HCT116 (cell line): ENCODE data around the gene RAB4A. TPM values are rescaled to one million over a fixed set of nuclear protein-coding genes. Genes with fewer than 3 reads are reported as not detected.

Experiments used
- ATAC-seq: fragments of 200-7000 bp; cut with Tn5 transposase; 2 replicates; pipeline ENCODE4 v1.9.1; 2020; ENCODE audit warnings: mild to moderate bottlenecking, moderate library complexity
- BruUV-seq: library from RNA; stranded (reverse); fragments of 400-500 nt; replicated peaks from 2 replicates; lab custom pipeline; 2021; lab: Mats Ljungman, UMichigan
- CTCF ChIA-PET: fragments of 300-600 bp; sonication (Branson Sonifier 250); formaldehyde crosslinking; loops from one replicate; lab custom pipeline; 2021; ENCODE audit warnings: antibody characterized with exemption; lab: Charles Lee
- POLR2A ChIA-PET: fragments of 300-600, 350-600 bp; sonication (Branson Sonifier 250); formaldehyde crosslinking; loops from one replicate; lab custom pipeline; 2021; ENCODE audit warnings: antibody characterized with exemption; lab: Charles Lee
- RAD21 ChIA-PET, 2 experiments: fragments of 300-600 bp; sonication (Branson Sonifier 250); formaldehyde crosslinking; loops; one replicate each; lab custom pipeline; 2023; ENCODE audit warnings: low total read pairs in 2 of 2; ENCODE audit not compliant: uncharacterized antibody in 2 of 2, unreplicated experiment in 2 of 2, low non-redundant PET in 1 of 2; lab: Charles Lee
- DNase-seq: peaks from one replicate; pipeline ENCODE4 v3.0.0-alpha.2; 2010; ENCODE audit warnings: low read depth, low spot score
- H2AFZ ChIP-seq: fragments of 200-600 bp; shearing (Covaris generic), sonication (generic); 2 replicates; pipeline ENCODE4 v1.6.1; 2017; ENCODE audit warnings: low read depth, mixed run types, mixed read lengths, antibody characterized with exemption, low read length; ENCODE audit not compliant: poor library complexity, severe bottlenecking
- H3K27ac ChIP-seq: 2 replicates; pipeline ENCODE4 v1.5.1; 2012; ENCODE audit warnings: low read depth, low read length
- H3K27me3 ChIP-seq: fragments of 200-600 bp; sonication (generic); 2 replicates; pipeline ENCODE4 v1.6.1; 2016; ENCODE audit warnings: mixed run types, low read length, mixed read lengths; ENCODE audit not compliant: insufficient read depth
- H3K36me3 ChIP-seq, 2 experiments: fragments of 200-500 bp in 1 of 2; fragments of 200-600 bp in 1 of 2; sonication (Bioruptor generic) in 1 of 2; sonication (generic) in 1 of 2; 2 replicates each; pipeline versions ENCODE4 v1.5.1 to v1.6.1; 2014 to 2016; ENCODE audit warnings: low read length in 2 of 2, inconsistent platforms in 1 of 2, mixed read lengths in 1 of 2, mixed run types in 1 of 2; ENCODE audit not compliant: insufficient read depth in 2 of 2, control insufficient read depth in 1 of 2
- H3K4me1 ChIP-seq, 2 experiments: fragments of 200-600 bp in 1 of 2; sonication (generic) in 1 of 2; 2 replicates each; pipeline versions ENCODE4 v1.5.1 to v1.6.1; 2012 to 2017; ENCODE audit warnings: low read length in 2 of 2, inconsistent platforms in 1 of 2, mild to moderate bottlenecking in 1 of 2, mixed read lengths in 1 of 2, mixed run types in 1 of 2, moderate library complexity in 1 of 2; ENCODE audit not compliant: insufficient read depth in 2 of 2, control insufficient read depth in 1 of 2
- H3K4me2 ChIP-seq: fragments of 200-600 bp; sonication (generic); 2 replicates; pipeline ENCODE4 v1.6.1; 2017; ENCODE audit warnings: mixed run types, low read length, mixed read lengths
- H3K4me3 ChIP-seq, 2 experiments: fragments of 200-600 bp in 1 of 2; sonication (generic) in 1 of 2; replicated peaks in 1 of 2; 2 replicates each; pipeline ENCODE4 v1.5.1; 2011 to 2016; ENCODE audit warnings: low read length in 2 of 2, control low read depth in 1 of 2, low read depth in 1 of 2, mild to moderate bottlenecking in 1 of 2, mixed read lengths in 1 of 2, mixed run types in 1 of 2
- H3K79me2 ChIP-seq: fragments of 200-600 bp; sonication (generic); 2 replicates; pipeline ENCODE4 v1.6.1; 2017; ENCODE audit warnings: mild to moderate bottlenecking, mixed run types, low read length, moderate library complexity, mixed read lengths; ENCODE audit not compliant: insufficient read depth
- H3K9ac ChIP-seq: fragments of 200-600 bp; sonication (generic); 2 replicates; pipeline ENCODE4 v1.6.1; 2016; ENCODE audit warnings: low read length, mixed read lengths
- H3K9me2 ChIP-seq: fragments of 200-600 bp; sonication (generic), shearing (Covaris generic); 2 replicates; pipeline ENCODE4 v1.6.1; 2017; ENCODE audit warnings: mixed run types, mild to moderate bottlenecking, moderate library complexity; ENCODE audit not compliant: insufficient read depth
- H3K9me3 ChIP-seq, 2 experiments: fragments of 200-500 bp in 1 of 2; fragments of 200-600 bp in 1 of 2; sonication (Bioruptor generic) in 1 of 2; sonication (generic) in 1 of 2; 2 replicates each; pipeline ENCODE4 v1.6.1; 2014 to 2017; ENCODE audit warnings: low read length in 2 of 2, mixed read lengths in 2 of 2, inconsistent platforms in 1 of 2, low read depth in 1 of 2, mild to moderate bottlenecking in 1 of 2, mixed run types in 1 of 2, moderate library complexity in 1 of 2; ENCODE audit not compliant: control insufficient read depth in 1 of 2, insufficient read depth in 1 of 2
- H4K20me1 ChIP-seq: fragments of 200-600 bp; sonication (generic), shearing (Covaris generic); 2 replicates; pipeline ENCODE4 v1.6.1; 2017; ENCODE audit warnings: mixed run types, mild to moderate bottlenecking, moderate library complexity; ENCODE audit not compliant: insufficient read depth
- CBX3 ChIP-seq: IDR thresholded peaks from 2 replicates; pipeline ENCODE4 v1.6.1; 2012; ENCODE audit warnings: low read depth
- CEBPB ChIP-seq: IDR thresholded peaks from 2 replicates; pipeline ENCODE4 v1.6.1; 2012; ENCODE audit warnings: low read depth
- EGR1 ChIP-seq: IDR thresholded peaks from 2 replicates; pipeline ENCODE4 v1.6.1; 2012; ENCODE audit warnings: low read depth
- EZH2 ChIP-seq: fragments of 200-600 bp; sonication (generic); IDR thresholded peaks from 2 replicates; pipeline ENCODE4 v1.6.1; 2017; ENCODE audit warnings: antibody characterized with exemption, mixed run types
- EZH2phosphoT487 ChIP-seq: fragments of 200-600 bp; IDR thresholded peaks from 2 replicates; pipeline ENCODE4 v1.6.1; 2018; ENCODE audit warnings: antibody characterized with exemption, borderline replicate concordance
- FOSL1 ChIP-seq: IDR thresholded peaks from 2 replicates; pipeline ENCODE4 v1.6.1; 2012; ENCODE audit warnings: low read depth
- JUND ChIP-seq: IDR thresholded peaks from 2 replicates; pipeline ENCODE4 v1.6.1; 2012
- POLR2A ChIP-seq: IDR thresholded peaks from 2 replicates; pipeline ENCODE4 v1.7.0; 2011; ENCODE audit warnings: borderline replicate concordance; ENCODE audit not compliant: insufficient read depth, insufficient read length; ENCODE audit errors: extremely low read depth
- POLR2AphosphoS5 ChIP-seq: IDR thresholded peaks from 2 replicates; pipeline ENCODE4 v1.6.1; 2011; ENCODE audit warnings: mild to moderate bottlenecking, low read depth, low read length, moderate library complexity
- RAD21 ChIP-seq: IDR thresholded peaks from 2 replicates; pipeline ENCODE4 v1.6.1; 2012; ENCODE audit warnings: low read depth, mild to moderate bottlenecking
- REST ChIP-seq: IDR thresholded peaks from 2 replicates; pipeline ENCODE4 v1.6.1; 2012; ENCODE audit warnings: low read depth
- SIN3A ChIP-seq: IDR thresholded peaks from 2 replicates; pipeline ENCODE4 v1.6.1; 2012; ENCODE audit warnings: low read depth
- SP1 ChIP-seq: IDR thresholded peaks from 2 replicates; pipeline ENCODE4 v1.6.1; 2012; ENCODE audit warnings: low read depth
- TCF7L2 ChIP-seq: IDR thresholded peaks from 2 replicates; pipeline ENCODE4 v1.7.0; 2011; ENCODE audit warnings: borderline replicate concordance, inconsistent platforms; ENCODE audit not compliant: insufficient read depth, insufficient read length; ENCODE audit errors: extremely low read depth
- ZFX ChIP-seq: fragments of 450-650 bp; IDR thresholded peaks from 2 replicates; pipeline ENCODE4 v1.6.1; 2017
- intact Hi-C: fragments of 100-400 bp; cut with micrococcal nuclease; formaldehyde crosslinking; loops from 2 replicates; pipeline ENCODE4 v1.10.0; 2022
- total RNA-seq: library from RNA; stranded (reverse); gene quantifications from one replicate; pipeline ENCODE4 v1.2.1, GENCODE V29; 2021; ENCODE audit not compliant: unreplicated experiment
- TF ChIP-seq, protein P1 (sequence below), 3 experiments: fragments of 200-600 bp in 1 of 3; sonication (generic) in 1 of 3; IDR thresholded peaks in 2 of 3; conservative IDR thresholded peaks in 1 of 3; 2 replicates each; pipeline ENCODE4 v1.5.1; 2012 to 2017; ENCODE audit warnings: low read depth in 2 of 3, low read length in 2 of 3, antibody characterized with exemption in 1 of 3, borderline replicate concordance in 1 of 3, control low read depth in 1 of 3, mild to moderate bottlenecking in 1 of 3, mixed read lengths in 1 of 3, mixed run types in 1 of 3, moderate library complexity in 1 of 3; ENCODE audit not compliant: insufficient read depth in 1 of 3
- TF ChIP-seq, protein P2 (sequence below): IDR thresholded peaks from 2 replicates; pipeline ENCODE4 v1.6.1; 2012

The RAB4A gene
- total RNA-seq, 1 experiment from 2014 or later = 101 TPM

DNA sequence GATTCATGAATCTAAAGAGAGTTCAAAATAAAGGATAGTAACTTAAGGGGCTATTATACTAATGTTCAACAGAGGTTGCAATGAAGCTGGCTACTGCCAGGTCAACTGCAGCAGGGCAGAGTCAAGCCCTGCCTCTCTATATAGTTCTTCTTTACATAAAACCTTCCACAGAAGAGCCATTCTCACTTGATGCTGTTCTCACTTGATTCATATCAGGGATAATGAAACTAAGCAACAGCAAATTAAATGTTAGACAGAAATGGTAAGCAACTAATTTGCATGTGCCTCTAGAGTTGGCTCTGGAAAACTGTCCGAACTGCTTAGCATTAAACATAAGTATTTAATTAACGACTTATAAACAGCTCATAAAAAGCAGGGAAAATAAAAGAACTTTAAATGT, 54.5 kb downstream of the RAB4A start:
- DNase-seq = no peak
- intact Hi-C loops = no loop called here
- Histone ChIP-seq H3K4me3 (no peak overlapping the region), H4K20me1 (no peaks in the 10 kb centered on the region), H2AFZ (no peak overlapping the region), H3K4me2 (no peak overlapping the region), H3K9ac (no peak overlapping the region), H3K9me3 (no peaks in the 10 kb centered on the region), H3K79me2 (no peaks in the 10 kb centered on the region), H3K4me1 (no peaks in the 10 kb centered on the region), H3K27me3 (no peaks in the 10 kb centered on the region), H3K27ac (no peak overlapping the region), H3K36me3 (peaks cover 7 to 17% of the 10 kb centered on the region in 2 experiments; a peak in 2 of 4 replicates), H3K9me2 (no peaks in the 10 kb centered on the region)
- BruUV-seq = no TSS peak
- ChIA-PET POLR2A (no interaction called here), RAD21 (interaction anchor here in 1 of 2 experiments (0.8 kb wide), 1 partner anchor 85 kb away, joined by 3 read pairs; no protein-coding TSS in a partner anchor), CTCF (no interaction called here)
- no peak for TF ChIP-seq JUND
- no peak for TF ChIP-seq POLR2A
- no peak for TF ChIP-seq CEBPB
- TF ChIP-seq EGR1 = no peak
- no peak for TF ChIP-seq TCF7L2
- TF ChIP-seq, protein P1, sequence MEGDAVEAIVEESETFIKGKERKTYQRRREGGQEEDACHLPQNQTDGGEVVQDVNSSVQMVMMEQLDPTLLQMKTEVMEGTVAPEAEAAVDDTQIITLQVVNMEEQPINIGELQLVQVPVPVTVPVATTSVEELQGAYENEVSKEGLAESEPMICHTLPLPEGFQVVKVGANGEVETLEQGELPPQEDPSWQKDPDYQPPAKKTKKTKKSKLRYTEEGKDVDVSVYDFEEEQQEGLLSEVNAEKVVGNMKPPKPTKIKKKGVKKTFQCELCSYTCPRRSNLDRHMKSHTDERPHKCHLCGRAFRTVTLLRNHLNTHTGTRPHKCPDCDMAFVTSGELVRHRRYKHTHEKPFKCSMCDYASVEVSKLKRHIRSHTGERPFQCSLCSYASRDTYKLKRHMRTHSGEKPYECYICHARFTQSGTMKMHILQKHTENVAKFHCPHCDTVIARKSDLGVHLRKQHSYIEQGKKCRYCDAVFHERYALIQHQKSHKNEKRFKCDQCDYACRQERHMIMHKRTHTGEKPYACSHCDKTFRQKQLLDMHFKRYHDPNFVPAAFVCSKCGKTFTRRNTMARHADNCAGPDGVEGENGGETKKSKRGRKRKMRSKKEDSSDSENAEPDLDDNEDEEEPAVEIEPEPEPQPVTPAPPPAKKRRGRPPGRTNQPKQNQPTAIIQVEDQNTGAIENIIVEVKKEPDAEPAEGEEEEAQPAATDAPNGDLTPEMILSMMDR (IDR thresholded peaks at IDR 0.05 in 2 of 3, conservative IDR thresholded peaks at IDR 0.05 in 1 of 3; ENCODE audit: borderline replicate concordance in 1 of 3, insufficient read depth in 1 of 3, low read depth in 2 of 3, low read length in 2 of 3) = no peak
- ATAC-seq = no peak

DNA sequence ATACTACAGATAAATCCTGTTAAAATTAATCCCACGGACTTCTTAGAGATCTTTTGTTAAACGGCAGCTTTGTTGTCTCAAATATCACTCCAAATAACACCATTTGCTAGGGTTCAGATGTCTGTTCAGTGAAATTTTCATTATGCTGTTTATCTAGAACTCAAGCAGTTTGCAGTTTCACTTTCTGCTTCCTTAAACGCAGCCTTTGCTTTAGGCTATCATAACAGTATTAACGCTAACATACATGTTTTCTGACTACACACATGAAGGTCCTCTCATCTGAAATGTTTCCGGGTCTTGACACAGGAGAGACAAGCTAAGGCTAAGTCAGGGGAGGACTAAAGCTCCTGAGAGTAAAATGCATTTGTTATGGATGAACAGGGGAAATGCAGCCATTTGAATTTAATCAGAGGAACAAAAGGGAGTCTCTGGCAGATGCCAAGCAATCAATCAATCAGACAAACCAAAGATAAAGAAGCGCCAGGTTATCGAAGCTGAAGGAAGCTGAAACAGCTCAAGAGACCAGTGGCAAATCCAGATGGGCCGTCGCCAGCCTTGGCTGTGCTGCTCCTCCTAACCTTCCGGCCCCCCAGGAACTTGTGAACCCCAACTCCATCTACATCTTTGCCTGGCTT, 55.1 kb downstream of the RAB4A start:
- CTCF ChIA-PET = no interaction called here
- intact Hi-C loops = no loop called here
- Histone ChIP-seq H4K20me1 (no peaks in the 10 kb centered on the region), H3K4me1 (no peaks in the 10 kb centered on the region), H3K4me2 (no peak overlapping the region), H3K79me2 (no peaks in the 10 kb centered on the region), H2AFZ (no peak overlapping the region), H3K36me3 (peaks cover 7 to 17% of the 10 kb centered on the region in 2 experiments; a peak in 2 of 4 replicates), H3K27me3 (no peaks in the 10 kb centered on the region), H3K4me3 (no peak overlapping the region), H3K9me3 (no peaks in the 10 kb centered on the region), H3K27ac (no peak overlapping the region), H3K9ac (no peak overlapping the region), H3K9me2 (no peaks in the 10 kb centered on the region)
- ATAC-seq = no peak
- no peak for DNase-seq
- no TSS peak for BruUV-seq
- POLR2A ChIA-PET = no interaction called here
- RAD21 ChIA-PET = no interaction called here
- no peak for TF ChIP-seq TCF7L2
- no peak for TF ChIP-seq CEBPB
- TF ChIP-seq SP1 = no peak
- no peak for TF ChIP-seq CBX3
- no peak for TF ChIP-seq POLR2A
- TF ChIP-seq REST = no peak
- TF ChIP-seq, protein P2, sequence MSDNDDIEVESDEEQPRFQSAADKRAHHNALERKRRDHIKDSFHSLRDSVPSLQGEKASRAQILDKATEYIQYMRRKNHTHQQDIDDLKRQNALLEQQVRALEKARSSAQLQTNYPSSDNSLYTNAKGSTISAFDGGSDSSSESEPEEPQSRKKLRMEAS = no peak
- no peak for TF ChIP-seq EZH2
- no peak for TF ChIP-seq RAD21
- no peak for TF ChIP-seq FOSL1
- no peak for TF ChIP-seq EZH2phosphoT487
- TF ChIP-seq SIN3A = no peak
- no peak for TF ChIP-seq POLR2AphosphoS5
- no peak for TF ChIP-seq JUND
- no peak for TF ChIP-seq ZFX
